Measurements from ENCODE around the gene SEC22C.

- TF ChIP-seq CTCF (IDR thresholded peaks at IDR 0.05; ENCODE audit: low read depth, low read length) (no peak), MAX (IDR thresholded peaks at IDR 0.05; ENCODE audit: low read depth, low read length) (no peak)
Measured at GRCh38 chr3:42575137-42575741, 6.5 kb downstream of the SEC22C start.
